GM23338 (cell line): ENCODE data around the gene RIN3. TPM values are rescaled to one million over a fixed set of nuclear protein-coding genes. Genes with fewer than 3 reads are reported as not detected.

Experiments used
- ATAC-seq: fragments of 200-7000 bp; cut with Tn5 transposase; 3 replicates; pipeline ENCODE4 v1.9.1; 2020
- DNase-seq: peaks from one replicate; pipeline ENCODE4 v3.0.0-alpha.2; 2015; ENCODE audit warnings: low spot score
- H2AFZ ChIP-seq: fragments of 200-600 bp; sonication (generic); 2 replicates; pipeline ENCODE4 v1.8.0; 2016; ENCODE audit warnings: antibody characterized with exemption, mild to moderate bottlenecking, moderate library complexity
- H3F3A ChIP-seq: fragments of 200-600 bp; sonication (generic); replicated peaks from 2 replicates; pipeline ENCODE4 v1.8.0; 2017; ENCODE audit warnings: antibody characterized with exemption, mixed run types, low read depth
- H3K27ac ChIP-seq: fragments of 200-600 bp; sonication (generic); 2 replicates; pipeline ENCODE4 v1.6.1; 2016; ENCODE audit warnings: low read depth
- H3K27me3 ChIP-seq: fragments of 200-600 bp; sonication (generic); 2 replicates; pipeline ENCODE4 v1.8.0; 2016; ENCODE audit warnings: mild to moderate bottlenecking, mixed run types, moderate library complexity; ENCODE audit not compliant: insufficient read depth
- H3K36me3 ChIP-seq: fragments of 200-600 bp; sonication (generic); 2 replicates; pipeline ENCODE4 v1.8.0; 2016; ENCODE audit warnings: mild to moderate bottlenecking; ENCODE audit not compliant: insufficient read depth
- H3K4me1 ChIP-seq: fragments of 200-600 bp; sonication (generic); 2 replicates; pipeline ENCODE4 v1.8.0; 2016; ENCODE audit warnings: mild to moderate bottlenecking, moderate library complexity; ENCODE audit not compliant: insufficient read depth
- H3K4me2 ChIP-seq: fragments of 200-600 bp; sonication (generic); 2 replicates; pipeline ENCODE4 v1.7.1; 2017; ENCODE audit warnings: mixed run types
- H3K4me3 ChIP-seq: fragments of 200-600 bp; sonication (generic); 2 replicates; pipeline ENCODE4 v1.6.1; 2016; ENCODE audit warnings: mixed run types
- H3K79me2 ChIP-seq: fragments of 200-600 bp; sonication (generic); replicated peaks from 2 replicates; pipeline ENCODE4 v1.8.0; 2017; ENCODE audit warnings: mild to moderate bottlenecking; ENCODE audit not compliant: insufficient read depth
- H3K9me2 ChIP-seq: fragments of 200-600 bp; sonication (generic); 2 replicates; pipeline ENCODE4 v1.8.0; 2017; ENCODE audit not compliant: insufficient read depth
- H4K20me1 ChIP-seq: fragments of 200-600 bp; sonication (generic); replicated peaks from 2 replicates; pipeline ENCODE4 v1.8.0; 2017; ENCODE audit warnings: mild to moderate bottlenecking; ENCODE audit not compliant: insufficient read depth
- H3K27ac Mint-ChIP-seq: 2 replicates; pipeline ENCODE4 v1.8.0; 2020; ENCODE audit warnings: inconsistent platforms, mild to moderate bottlenecking, moderate library complexity, mixed read lengths
- H3K27me3 Mint-ChIP-seq: 3 replicates; pipeline ENCODE4 v1.8.0; 2022; ENCODE audit warnings: low read depth, mild to moderate bottlenecking, moderate library complexity, mixed read lengths, inconsistent platforms; ENCODE audit not compliant: insufficient read depth, poor library complexity
- H3K36me3 Mint-ChIP-seq: 3 replicates; pipeline ENCODE4 v1.8.0; 2021; ENCODE audit warnings: low read depth, mild to moderate bottlenecking, inconsistent platforms, moderate library complexity, mixed read lengths
- H3K4me1 Mint-ChIP-seq: 3 replicates; pipeline ENCODE4 v1.8.0; 2020; ENCODE audit warnings: mild to moderate bottlenecking, inconsistent platforms, mixed read lengths
- H3K4me3 Mint-ChIP-seq: 3 replicates; pipeline ENCODE4 v1.8.0; 2021; ENCODE audit warnings: moderate library complexity, mild to moderate bottlenecking, inconsistent platforms, mixed read lengths
- H3K9me3 Mint-ChIP-seq: 3 replicates; pipeline ENCODE4 v1.8.0; 2020; ENCODE audit warnings: moderate library complexity, mild to moderate bottlenecking, inconsistent platforms, mixed read lengths
- CREB1 ChIP-seq: fragments of 250-450 bp; sonication (Bioruptor Pico); IDR thresholded peaks from 2 replicates; pipeline ENCODE4 v1.5.0; 2020; ENCODE audit warnings: low read depth, mild to moderate bottlenecking, moderate library complexity
- CTCF ChIP-seq, 2 experiments: fragments of 200-600 bp in 1 of 2; sonication (generic) in 1 of 2; conservative IDR thresholded peaks; 2 replicates each; pipeline versions ENCODE4 v1.5.1 to v1.6.1; 2016 to 2017; ENCODE audit warnings: antibody characterized with exemption in 2 of 2, low read depth in 2 of 2, mild to moderate bottlenecking in 2 of 2, moderate library complexity in 1 of 2
- ETS1 ChIP-seq: IDR thresholded peaks from 2 replicates; pipeline ENCODE4 v1.6.1; 2016; ENCODE audit warnings: antibody characterized with exemption
- EZH2 ChIP-seq: fragments of 200-600 bp; sonication (generic); IDR thresholded peaks from one replicate; pipeline ENCODE4 v1.8.0; 2017; ENCODE audit warnings: antibody characterized with exemption, mild to moderate bottlenecking, low read depth; ENCODE audit not compliant: unreplicated experiment
- EZH2phosphoT487 ChIP-seq: fragments of 200-600 bp; sonication (generic); IDR thresholded peaks from one replicate; pipeline ENCODE4 v1.8.1; 2018; ENCODE audit warnings: antibody characterized with exemption; ENCODE audit not compliant: unreplicated experiment
- JUNB ChIP-seq: IDR thresholded peaks from one replicate; pipeline ENCODE4 v1.6.1; 2016; ENCODE audit warnings: antibody characterized with exemption; ENCODE audit not compliant: unreplicated experiment
- NANOG ChIP-seq: IDR thresholded peaks from 2 replicates; pipeline ENCODE4 v1.6.1; 2016; ENCODE audit warnings: antibody characterized with exemption, borderline replicate concordance
- POLR2AphosphoS5 ChIP-seq: IDR thresholded peaks from 2 replicates; pipeline ENCODE4 v1.6.1; 2016; ENCODE audit warnings: antibody characterized with exemption, low read depth
- REST ChIP-seq: IDR thresholded peaks from one replicate; pipeline ENCODE4 v1.6.1; 2018; ENCODE audit warnings: antibody characterized with exemption; ENCODE audit not compliant: unreplicated experiment
- STAT1 ChIP-seq: IDR thresholded peaks from one replicate; pipeline ENCODE4 v1.6.1; 2016; ENCODE audit warnings: antibody characterized with exemption; ENCODE audit not compliant: unreplicated experiment
- ZNF114 ChIP-seq: fragments of 250-450 bp; sonication (Bioruptor Pico); IDR thresholded peaks from 2 replicates; pipeline ENCODE4 v1.5.0; 2020; ENCODE audit warnings: mild to moderate bottlenecking, moderate library complexity
- ZNF331 ChIP-seq: fragments of 250-450 bp; sonication (Bioruptor Pico); IDR thresholded peaks from 2 replicates; pipeline ENCODE4 v1.5.0; 2020; ENCODE audit warnings: low read depth, mild to moderate bottlenecking, moderate library complexity
- ZNF462 ChIP-seq: fragments of 250-450 bp; sonication (Bioruptor Pico); IDR thresholded peaks from 2 replicates; pipeline ENCODE4 v1.5.0; 2020; ENCODE audit warnings: mild to moderate bottlenecking, moderate library complexity
- polyA plus RNA-seq: library from polyadenylated mRNA; unstranded; fragments of >200 nt; fragmentation: Nextera tagmentation; extraction: Ambion mirVana; gene quantifications from 2 replicates; pipeline ENCODE4 v1.2.1, GENCODE V29; 2016
- total RNA-seq: library from RNA; depleted of rRNA; stranded (reverse); fragments of >200 nt; shearing (Covaris generic); gene quantifications from 2 replicates; pipeline ENCODE4 v1.2.3, GENCODE V29; 2014

The RIN3 gene
- total and polyA plus RNA-seq, 2 experiments from 2014 or later: 0.97 to 1.5 TPM

- Histone ChIP-seq H3K36me3 (no peaks in the 10 kb centered on the region), H3K27ac (no peak overlapping the region), H2AFZ (no peak overlapping the region), H3K9me2 (no peaks in the 10 kb centered on the region), H3F3A (no peaks in the 10 kb centered on the region), H3K79me2 (peaks cover 22% of the 10 kb centered on the region), H4K20me1 (peaks cover 6% of the 10 kb centered on the region; the same call in 1 of the 2 replicates), H3K4me2 (no peak overlapping the region), H3K4me3 (no peak overlapping the region), H3K4me1 (no peaks in the 10 kb centered on the region), H3K27me3 (no peaks in the 10 kb centered on the region)
- no peak overlapping the region for H3K4me3 Mint-ChIP-seq
- peaks cover 1% of the 10 kb centered on the region for H3K27me3 Mint-ChIP-seq
- H3K36me3 Mint-ChIP-seq: peaks cover 4% of the 10 kb centered on the region
- no peak for TF ChIP-seq ZNF462 (CRISPR knock-in tag)
- TF ChIP-seq STAT1: no peak
- no peak for TF ChIP-seq ZNF114 (CRISPR knock-in tag)
- no peak for TF ChIP-seq EZH2
- TF ChIP-seq CREB1 (CRISPR knock-in tag): no peak
- no peak for TF ChIP-seq POLR2AphosphoS5
- no peak for TF ChIP-seq EZH2phosphoT487
- TF ChIP-seq ZNF331 (CRISPR knock-in tag): no peak
- TF ChIP-seq JUNB: no peak
- TF ChIP-seq CTCF (conservative IDR thresholded peaks at IDR 0.05; ENCODE audit: low read depth in 2 of 2): no peak
- TF ChIP-seq REST: no peak
- no peak for TF ChIP-seq ETS1
- TF ChIP-seq NANOG: no peak
- H3K4me1 Mint-ChIP-seq: no peaks in the 10 kb centered on the region
- H3K9me3 Mint-ChIP-seq: no peaks in the 10 kb centered on the region; the same call in 2 of the 3 replicates
- DNase-seq: no peak
- ATAC-seq: no peak
- 0 out of 2 replicates have a peak overlapping the region, but pooled peaks have one; percentile 6 for H3K27ac Mint-ChIP-seq
Observed at GRCh38 chr14:92717571-92718042, 204.0 kb downstream of the RIN3 start.
